NCI-H146 treated with DMSO at 0.1 percent for 48 hours (cell line): ENCODE results near the gene FAM156B.
"Not testable (repeated sequence)": the region's sequence is repeated elsewhere in the genome, so short reads cannot be mapped to it uniquely, and the experiment has no call there.

ENCODE experiments used
- DNase-seq: peaks from one replicate; lab custom pipeline; 2025; ENCODE audit not compliant: unreplicated experiment; lab: John Stamatoyannopoulos, UW

The FAM156B gene

GRCh38 chrX:52914704-52915103, 17.6 kb downstream of the FAM156B start:
- not testable (repeated sequence) for DNase-seq

GRCh38 chrX:52923781-52924241, 26.7 kb downstream of the FAM156B start:
- DNase-seq = no peak

GRCh38 chrX:52930214-52930613, 33.1 kb downstream of the FAM156B start:
- not testable (repeated sequence) for DNase-seq

- no peak for DNase-seq
Observed at GRCh38 chrX:52933213-52933612, 36.1 kb downstream of the FAM156B start.

GRCh38 chrX:52933976-52934703, 37.0 kb downstream of the FAM156B start:
- DNase-seq = no peak

- DNase-seq = peak; percentile 90
Observed at GRCh38 chrX:52934704-52935469, 37.8 kb downstream of the FAM156B start.

GRCh38 chrX:52935470-52935784, 38.3 kb downstream of the FAM156B start:
- not testable (repeated sequence) for DNase-seq

- DNase-seq = not testable (repeated sequence)
Observed at GRCh38 chrX:52940704-52941103, 43.6 kb downstream of the FAM156B start.

GRCh38 chrX:52941728-52942127, 44.6 kb downstream of the FAM156B start:
- DNase-seq = not testable (repeated sequence)

GRCh38 chrX:52945838-52946494, 48.8 kb downstream of the FAM156B start:
- not testable (repeated sequence) for DNase-seq

- DNase-seq = not testable (repeated sequence)
Observed at GRCh38 chrX:52947501-52947900, 50.4 kb downstream of the FAM156B start.

- not testable (repeated sequence) for DNase-seq
Observed at GRCh38 chrX:52948265-52948664, 51.1 kb downstream of the FAM156B start.

- not testable (repeated sequence) for DNase-seq
Observed at GRCh38 chrX:52949325-52949724, 52.2 kb downstream of the FAM156B start.

- DNase-seq = not testable (repeated sequence)
Observed at GRCh38 chrX:52949884-52950283, 52.8 kb downstream of the FAM156B start.
